ENCODE data around the gene DENND1A.
"Not testable (repeated sequence)": the region's sequence is repeated elsewhere in the genome, so short reads cannot be mapped to it uniquely, and the experiment has no call there.

The DENND1A gene

GRCh38 chr9:123946101-123946821 lies 16.3 kb upstream of the DENND1A start:
- DNase-seq = no peak

GRCh38 chr9:123945532-123945931 lies 15.6 kb upstream of the DENND1A start:
- DNase-seq = no peak

- not testable (repeated sequence) for DNase-seq
These were observed 14.5 kb upstream of the DENND1A start for GRCh38 chr9:123944464-123944863.

- DNase-seq = no peak
These were observed 13.7 kb upstream of the DENND1A start for GRCh38 chr9:123943671-123944070.

GRCh38 chr9:123942542-123942941 lies 12.6 kb upstream of the DENND1A start:
- DNase-seq = no peak

GRCh38 chr9:123941524-123942070 lies 11.7 kb upstream of the DENND1A start:
- no peak for DNase-seq

GRCh38 chr9:123940721-123941523 lies 11.0 kb upstream of the DENND1A start:
- peak in 2 of 3 donors; percentile 16 to 31 for DNase-seq

GRCh38 chr9:123938401-123938800 lies 8.5 kb upstream of the DENND1A start:
- no peak for DNase-seq

- DNase-seq = not testable (repeated sequence)
These were observed 6.6 kb upstream of the DENND1A start for GRCh38 chr9:123936575-123936974.

GRCh38 chr9:123933440-123934212 lies 3.7 kb upstream of the DENND1A start:
- peak in 2 of 3 donors; percentile 38 to 54 for DNase-seq

- DNase-seq = peak in 1 of 3 donors; percentile 24
These were observed 603 bp downstream of the DENND1A start for GRCh38 chr9:123929177-123929869.

GRCh38 chr9:123928533-123929176 lies 1.3 kb downstream of the DENND1A start:
- DNase-seq = peak; percentile 21 to 34 (median 27)

GRCh38 chr9:123927625-123928532 lies 2.0 kb downstream of the DENND1A start:
- DNase-seq = peak; percentile 72 to 92 (median 88)

- DNase-seq = no peak
These were observed 3.0 kb downstream of the DENND1A start for GRCh38 chr9:123926941-123927340.

- DNase-seq = no peak
These were observed 4.1 kb downstream of the DENND1A start for GRCh38 chr9:123925819-123926218.

GRCh38 chr9:123925161-123925560 lies 4.8 kb downstream of the DENND1A start:
- DNase-seq = no peak

- peak in 1 of 3 donors; percentile 31 for DNase-seq
These were observed 5.2 kb downstream of the DENND1A start for GRCh38 chr9:123924727-123925126.

- DNase-seq = no peak
These were observed 6.0 kb downstream of the DENND1A start for GRCh38 chr9:123923884-123924283.

GRCh38 chr9:123923377-123923776 lies 6.5 kb downstream of the DENND1A start:
- no peak for DNase-seq

GRCh38 chr9:123922911-123923310 lies 7.0 kb downstream of the DENND1A start:
- no peak for DNase-seq

- DNase-seq = no peak
These were observed 7.5 kb downstream of the DENND1A start for GRCh38 chr9:123922431-123922830.

Data from suppressor macrophage treated with lipopolysaccharide for 1 hour (primary cell).